Astrocyte (in vitro differentiated cells and primary cell): ENCODE data around the gene CCT8L2. TPM values are rescaled to one million over a fixed set of nuclear protein-coding genes. Genes with fewer than 3 reads are reported as not detected.
"Not testable (repeated sequence)": the region's sequence is repeated elsewhere in the genome, so short reads cannot be mapped to it uniquely, and the experiment has no call there.

Experiments used
- DNase-seq: peaks from one replicate; pipeline ENCODE4 v3.0.0-alpha.2; 2010; ENCODE audit warnings: low read depth
- FAIRE-seq: peaks from 2 replicates; lab custom pipeline; 2011; peaks lifted over from hg19 to GRCh38; lab: Jason Lieb, UNC
- H2AFZ ChIP-seq: 2 replicates; pipeline ENCODE4 v1.6.0; 2012; ENCODE audit warnings: low read depth, low read length, inconsistent platforms
- H3K27ac ChIP-seq: 2 replicates; pipeline ENCODE4 v1.5.1; 2011; ENCODE audit warnings: low read depth, low read length, inconsistent platforms
- H3K27me3 ChIP-seq: 2 replicates; pipeline ENCODE4 v1.6.0; 2011; ENCODE audit warnings: low read length, inconsistent platforms; ENCODE audit not compliant: insufficient read depth
- H3K36me3 ChIP-seq: 2 replicates; pipeline ENCODE4 v1.5.1; 2011; ENCODE audit warnings: low read length, inconsistent platforms; ENCODE audit not compliant: insufficient read depth
- H3K4me1 ChIP-seq: 2 replicates; pipeline ENCODE4 v1.5.1; 2011; ENCODE audit warnings: low read length, inconsistent platforms; ENCODE audit not compliant: insufficient read depth
- H3K4me2 ChIP-seq: 2 replicates; pipeline ENCODE4 v1.6.0; 2012; ENCODE audit warnings: low read length, inconsistent platforms
- H3K4me3 ChIP-seq: 2 replicates; pipeline ENCODE4 v1.5.1; 2011; ENCODE audit warnings: low read depth, mild to moderate bottlenecking, low read length, inconsistent platforms; ENCODE audit not compliant: insufficient read depth
- H3K79me2 ChIP-seq: 2 replicates; pipeline ENCODE4 v1.6.0; 2012; ENCODE audit warnings: mild to moderate bottlenecking, low read length, inconsistent platforms; ENCODE audit not compliant: insufficient read depth
- H3K9ac ChIP-seq: 2 replicates; pipeline ENCODE4 v1.6.0; 2012; ENCODE audit warnings: mild to moderate bottlenecking, low read length, inconsistent platforms
- H3K9me3 ChIP-seq: 2 replicates; pipeline ENCODE4 v1.5.1; 2012; ENCODE audit warnings: low read depth, mild to moderate bottlenecking, low read length, inconsistent platforms; ENCODE audit not compliant: insufficient read depth
- H4K20me1 ChIP-seq: 2 replicates; pipeline ENCODE4 v1.6.0; 2012; ENCODE audit warnings: low read length, inconsistent platforms; ENCODE audit not compliant: insufficient read depth
- H3K27ac Mint-ChIP-seq: one replicate; pipeline ENCODE4 v1.8.0; 2021; ENCODE audit warnings: mild to moderate bottlenecking, mixed read lengths; ENCODE audit not compliant: unreplicated experiment
- H3K27me3 Mint-ChIP-seq: one replicate; pipeline ENCODE4 v1.8.0; 2021; ENCODE audit warnings: low read depth, mixed read lengths; ENCODE audit not compliant: unreplicated experiment
- H3K36me3 Mint-ChIP-seq: one replicate; pipeline ENCODE4 v1.8.0; 2021; ENCODE audit warnings: low read depth, mixed read lengths; ENCODE audit not compliant: unreplicated experiment
- H3K4me1 Mint-ChIP-seq: one replicate; pipeline ENCODE4 v1.8.0; 2021; ENCODE audit warnings: low read depth, mixed read lengths; ENCODE audit not compliant: unreplicated experiment
- H3K4me3 Mint-ChIP-seq: one replicate; pipeline ENCODE4 v1.8.0; 2021; ENCODE audit warnings: mild to moderate bottlenecking, moderate library complexity, mixed read lengths; ENCODE audit not compliant: unreplicated experiment
- H3K9me3 Mint-ChIP-seq: one replicate; pipeline ENCODE4 v1.8.0; 2021; ENCODE audit warnings: mild to moderate bottlenecking, mixed read lengths; ENCODE audit not compliant: unreplicated experiment
- CTCF ChIP-seq: IDR thresholded peaks from 2 replicates; pipeline ENCODE4 v1.5.1; 2011; ENCODE audit warnings: low read depth, mild to moderate bottlenecking, inconsistent platforms, low read length, moderate library complexity; ENCODE audit not compliant: insufficient read depth
- EZH2 ChIP-seq: IDR thresholded peaks from 2 replicates; pipeline ENCODE4 v1.6.1; 2012; ENCODE audit warnings: mild to moderate bottlenecking, low read length, inconsistent platforms; ENCODE audit not compliant: insufficient read depth
- total RNA-seq: library from RNA; stranded (reverse); gene quantifications from 2 replicates; pipeline ENCODE4 v1.2.1, GENCODE V29; 2021

The CCT8L2 gene
- total RNA-seq, 1 donor from 2014 or later: not detected

GRCh38 chr22:16603448-16603768 is 10.8 kb upstream of the CCT8L2 start:
- FAIRE-seq (no peak), DNase-seq (no peak)
- no peaks in the 10 kb centered on the region for H3K4me1 ChIP-seq
- H3K27ac Mint-ChIP-seq: no peak overlapping the region
- H3K27me3 Mint-ChIP-seq: no peaks in the 10 kb centered on the region
- no peaks in the 10 kb centered on the region for H3K27me3 ChIP-seq
- H3K4me3 ChIP-seq: no peak overlapping the region
- H3K9ac ChIP-seq: no peak overlapping the region
- no peaks in the 10 kb centered on the region for H3K4me1 Mint-ChIP-seq
- no peak overlapping the region for H2AFZ ChIP-seq
- H3K9me3 ChIP-seq: no peaks in the 10 kb centered on the region
- H3K79me2 ChIP-seq: no peaks in the 10 kb centered on the region
- no peaks in the 10 kb centered on the region for H3K9me3 Mint-ChIP-seq
- H3K36me3 ChIP-seq: no peaks in the 10 kb centered on the region
- no peak overlapping the region for H3K4me3 Mint-ChIP-seq
- TF ChIP-seq CTCF: no peak
- no peak for TF ChIP-seq EZH2
- H3K36me3 Mint-ChIP-seq: no peaks in the 10 kb centered on the region
- H4K20me1 ChIP-seq: no peaks in the 10 kb centered on the region
- no peak overlapping the region for H3K27ac ChIP-seq
- no peak overlapping the region for H3K4me2 ChIP-seq

- H3K4me2 ChIP-seq, H4K20me1 ChIP-seq: not testable (repeated sequence)
Measured at GRCh38 chr22:16602728-16603447, 10.3 kb upstream of the CCT8L2 start.

GRCh38 chr22:16602224-16602727 is 9.7 kb upstream of the CCT8L2 start:
- DNase-seq, H3K27me3 ChIP-seq, H3K27ac Mint-ChIP-seq, H3K36me3 ChIP-seq, H2AFZ ChIP-seq, H3K9ac ChIP-seq, H3K4me3 ChIP-seq, H3K9me3 Mint-ChIP-seq, H3K36me3 Mint-ChIP-seq, H3K27me3 Mint-ChIP-seq, H3K4me2 ChIP-seq, H3K4me1 ChIP-seq, H3K4me3 Mint-ChIP-seq, H3K79me2 ChIP-seq, FAIRE-seq, H3K27ac ChIP-seq, H4K20me1 ChIP-seq, H3K9me3 ChIP-seq, H3K4me1 Mint-ChIP-seq: not testable (repeated sequence)

More at GRCh38 chr22:16602728-16603447, 10.3 kb upstream of the CCT8L2 start:
- H3K4me1 ChIP-seq, H3K27me3 ChIP-seq, H3K27ac ChIP-seq, H3K9me3 Mint-ChIP-seq, H3K9ac ChIP-seq, H2AFZ ChIP-seq, H3K9me3 ChIP-seq, H3K4me1 Mint-ChIP-seq, FAIRE-seq, H3K79me2 ChIP-seq, H3K4me3 ChIP-seq, H3K27me3 Mint-ChIP-seq, DNase-seq, H3K4me3 Mint-ChIP-seq, H3K36me3 Mint-ChIP-seq, H3K27ac Mint-ChIP-seq, H3K36me3 ChIP-seq: not testable (repeated sequence)
